Upper lobe of left lung (tissue), 4 donors: ENCODE data around the gene RNF10.

ENCODE experiments used
- POLR2A ChIP-seq, 4 donors: fragments of 450-650 bp; IDR thresholded peaks; one replicate each; pipeline ENCODE4 v1.5.1; 2016 to 2017; ENCODE audit warnings: antibody characterized with exemption in 4 of 4, mild to moderate bottlenecking in 2 of 4
- TF ChIP-seq, protein P1 (sequence below), 6 experiments: fragments of 450-650 bp in 4 of 6; fragments of 200-600 bp in 2 of 6; sonication (generic) in 2 of 6; IDR thresholded peaks; one replicate each; pipeline ENCODE4 v1.5.1; 2016 to 2019; ENCODE audit warnings: antibody characterized with exemption in 6 of 6

DNA sequence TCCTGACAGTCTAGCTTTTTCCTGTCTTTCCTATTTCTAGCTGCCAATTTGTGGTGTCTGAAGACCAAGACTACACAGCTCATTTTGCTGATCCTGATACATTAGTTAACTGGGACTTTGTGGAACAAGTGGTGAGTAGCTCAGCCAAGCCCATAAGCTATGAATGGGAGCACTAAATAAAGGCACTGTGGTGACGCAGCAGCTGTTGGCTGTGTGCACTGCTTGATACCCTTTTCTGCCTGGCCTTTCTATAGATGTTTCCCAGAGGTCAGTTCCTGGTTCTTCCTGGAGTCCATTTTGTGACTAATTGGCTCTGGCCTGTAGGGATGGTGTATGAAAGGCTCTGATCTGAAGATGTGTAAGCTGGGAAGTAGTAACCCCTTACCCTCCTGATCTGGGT, 20.5 kb downstream of the RNF10 start:
- TF ChIP-seq, protein P1, sequence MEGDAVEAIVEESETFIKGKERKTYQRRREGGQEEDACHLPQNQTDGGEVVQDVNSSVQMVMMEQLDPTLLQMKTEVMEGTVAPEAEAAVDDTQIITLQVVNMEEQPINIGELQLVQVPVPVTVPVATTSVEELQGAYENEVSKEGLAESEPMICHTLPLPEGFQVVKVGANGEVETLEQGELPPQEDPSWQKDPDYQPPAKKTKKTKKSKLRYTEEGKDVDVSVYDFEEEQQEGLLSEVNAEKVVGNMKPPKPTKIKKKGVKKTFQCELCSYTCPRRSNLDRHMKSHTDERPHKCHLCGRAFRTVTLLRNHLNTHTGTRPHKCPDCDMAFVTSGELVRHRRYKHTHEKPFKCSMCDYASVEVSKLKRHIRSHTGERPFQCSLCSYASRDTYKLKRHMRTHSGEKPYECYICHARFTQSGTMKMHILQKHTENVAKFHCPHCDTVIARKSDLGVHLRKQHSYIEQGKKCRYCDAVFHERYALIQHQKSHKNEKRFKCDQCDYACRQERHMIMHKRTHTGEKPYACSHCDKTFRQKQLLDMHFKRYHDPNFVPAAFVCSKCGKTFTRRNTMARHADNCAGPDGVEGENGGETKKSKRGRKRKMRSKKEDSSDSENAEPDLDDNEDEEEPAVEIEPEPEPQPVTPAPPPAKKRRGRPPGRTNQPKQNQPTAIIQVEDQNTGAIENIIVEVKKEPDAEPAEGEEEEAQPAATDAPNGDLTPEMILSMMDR (IDR thresholded peaks at IDR 0.05): no peak
- TF ChIP-seq POLR2A (IDR thresholded peaks at IDR 0.05): no peak
